Measurements from ENCODE around the gene TMEM242. TPM values are rescaled to one million over a fixed set of nuclear protein-coding genes. Genes with fewer than 3 reads are reported as not detected.
A peak's percentile ranks its signal among the peaks of the same experiment; 100 is the strongest.

The TMEM242 gene
- total RNA-seq, 1 donor = 6.2 TPM

GRCh38 chr6:157328108-157328692 is 4.9 kb upstream of the TMEM242 start:
- Histone ChIP-seq H3K9me3 (ENCODE audit: low read depth, low read length) (no peaks in the 10 kb centered on the region), H3K27me3 (ENCODE audit: insufficient read depth, low read length) (peaks cover 16% of the 10 kb centered on the region), H3K4me3 (ENCODE audit: insufficient read depth, low read length) (no peak overlapping the region), H3K4me2 (ENCODE audit: insufficient read depth, low read length) (peak overlapping the region; percentile 33), H3K36me3 (ENCODE audit: insufficient read depth, low read length) (no peaks in the 10 kb centered on the region), H3K4me1 (ENCODE audit: insufficient read depth, low read length) (peaks cover 11% of the 10 kb centered on the region), H3K27ac (ENCODE audit: low read depth, low read length) (no peak overlapping the region), H3K79me2 (ENCODE audit: insufficient read depth, low read length) (no peaks in the 10 kb centered on the region), H4K20me1 (ENCODE audit: insufficient read depth, low read length) (no peaks in the 10 kb centered on the region), H2AFZ (ENCODE audit: low read length) (no peak overlapping the region)
- DNase-seq (ENCODE audit: insufficient read length, low spot score, missing footprints) = peak; percentile 84
- no peak for TF ChIP-seq CTCF (IDR thresholded peaks at IDR 0.05; ENCODE audit: extremely low read depth, low read depth, low read length)

GRCh38 chr6:157326979-157327378 is 3.7 kb upstream of the TMEM242 start:
- H3K4me3 ChIP-seq (ENCODE audit: insufficient read depth, low read length) = no peak overlapping the region
- peaks cover 20% of the 10 kb centered on the region for H3K4me1 ChIP-seq (ENCODE audit: insufficient read depth, low read length)
- H3K79me2 ChIP-seq (ENCODE audit: insufficient read depth, low read length) = peaks cover 7% of the 10 kb centered on the region
- no peak for DNase-seq (ENCODE audit: insufficient read length, low spot score, missing footprints)
- TF ChIP-seq CTCF (IDR thresholded peaks at IDR 0.05; ENCODE audit: extremely low read depth, low read depth, low read length) = no peak
- H3K9me3 ChIP-seq (ENCODE audit: low read depth, low read length) = no peaks in the 10 kb centered on the region
- H3K27ac ChIP-seq (ENCODE audit: low read depth, low read length) = no peak overlapping the region
- peaks cover 4% of the 10 kb centered on the region for H3K27me3 ChIP-seq (ENCODE audit: insufficient read depth, low read length)
- no peaks in the 10 kb centered on the region for H3K36me3 ChIP-seq (ENCODE audit: insufficient read depth, low read length)
- H2AFZ ChIP-seq (ENCODE audit: low read length) = peak overlapping the region; percentile 51
- no peak overlapping the region for H3K4me2 ChIP-seq (ENCODE audit: insufficient read depth, low read length)
- no peaks in the 10 kb centered on the region for H4K20me1 ChIP-seq (ENCODE audit: insufficient read depth, low read length)

GRCh38 chr6:157325069-157325805 is 1.9 kb upstream of the TMEM242 start:
- DNase-seq (ENCODE audit: insufficient read length, low spot score, missing footprints) = no peak
- no peaks in the 10 kb centered on the region for H3K9me3 ChIP-seq (ENCODE audit: low read depth, low read length)
- H3K4me3 ChIP-seq (ENCODE audit: insufficient read depth, low read length) = no peak overlapping the region
- TF ChIP-seq CTCF (IDR thresholded peaks at IDR 0.05; ENCODE audit: extremely low read depth, low read depth, low read length) = no peak
- H3K27ac ChIP-seq (ENCODE audit: low read depth, low read length) = no peak overlapping the region
- peaks cover 10% of the 10 kb centered on the region for H3K79me2 ChIP-seq (ENCODE audit: insufficient read depth, low read length)
- no peak overlapping the region for H3K4me2 ChIP-seq (ENCODE audit: insufficient read depth, low read length)
- no peaks in the 10 kb centered on the region for H4K20me1 ChIP-seq (ENCODE audit: insufficient read depth, low read length)
- no peaks in the 10 kb centered on the region for H3K36me3 ChIP-seq (ENCODE audit: insufficient read depth, low read length)
- H3K27me3 ChIP-seq (ENCODE audit: insufficient read depth, low read length) = no peaks in the 10 kb centered on the region
- no peak overlapping the region for H2AFZ ChIP-seq (ENCODE audit: low read length)
- H3K4me1 ChIP-seq (ENCODE audit: insufficient read depth, low read length) = peaks cover 20% of the 10 kb centered on the region

- peaks cover 16% of the 10 kb centered on the region for H3K4me1 ChIP-seq (ENCODE audit: insufficient read depth, low read length)
- DNase-seq (ENCODE audit: insufficient read length, low spot score, missing footprints) = peak; percentile 83
- no peaks in the 10 kb centered on the region for H4K20me1 ChIP-seq (ENCODE audit: insufficient read depth, low read length)
- peak overlapping the region; percentile 99 for H3K4me3 ChIP-seq (ENCODE audit: insufficient read depth, low read length)
- no peaks in the 10 kb centered on the region for H3K27me3 ChIP-seq (ENCODE audit: insufficient read depth, low read length)
- peak overlapping the region; percentile 88 for H3K27ac ChIP-seq (ENCODE audit: low read depth, low read length)
- no peaks in the 10 kb centered on the region for H3K9me3 ChIP-seq (ENCODE audit: low read depth, low read length)
- H2AFZ ChIP-seq (ENCODE audit: low read length) = peak overlapping the region; percentile 97
- H3K36me3 ChIP-seq (ENCODE audit: insufficient read depth, low read length) = no peaks in the 10 kb centered on the region
- H3K4me2 ChIP-seq (ENCODE audit: insufficient read depth, low read length) = peak overlapping the region; percentile 100
- peaks cover 10% of the 10 kb centered on the region for H3K79me2 ChIP-seq (ENCODE audit: insufficient read depth, low read length)
- TF ChIP-seq CTCF (IDR thresholded peaks at IDR 0.05; ENCODE audit: extremely low read depth, low read depth, low read length) = peak; percentile 17
These were observed 614 bp upstream of the TMEM242 start for GRCh38 chr6:157323966-157324300.
